MM.1S (cell line): ENCODE measurements around the gene ANKRD31.

Experiments
- DNase-seq: peaks from one replicate; pipeline ENCODE4 v3.0.0-alpha.2; 2015
- H2AFZ ChIP-seq: fragments of 300-600 bp; sonication (generic); 2 replicates; pipeline ENCODE4 v1.6.0; 2016; ENCODE audit warnings: antibody characterized with exemption, low read length
- H3F3A ChIP-seq: fragments of 300-600 bp; sonication (generic); 2 replicates; pipeline ENCODE4 v1.6.1; 2016; ENCODE audit warnings: mild to moderate bottlenecking, antibody characterized with exemption, low read length, moderate library complexity, mixed read lengths; ENCODE audit not compliant: insufficient read depth
- H3K27ac ChIP-seq: fragments of 300-600 bp; sonication (generic); 2 replicates; pipeline ENCODE4 v1.5.1; 2016; ENCODE audit warnings: mild to moderate bottlenecking, low read length
- H3K27me3 ChIP-seq: fragments of 300-600 bp; sonication (generic); replicated peaks from 2 replicates; pipeline ENCODE4 v1.6.0; 2016; ENCODE audit warnings: low read length; ENCODE audit not compliant: insufficient read depth
- H3K36me3 ChIP-seq: fragments of 300-600 bp; sonication (generic); replicated peaks from 2 replicates; pipeline ENCODE4 v1.6.1; 2016; ENCODE audit warnings: mild to moderate bottlenecking, low read length, mixed read lengths; ENCODE audit not compliant: insufficient read depth
- H3K4me1 ChIP-seq: fragments of 300-600 bp; sonication (generic); 2 replicates; pipeline ENCODE4 v1.6.1; 2016; ENCODE audit warnings: low read length, mixed read lengths
- H3K4me2 ChIP-seq: fragments of 300-600 bp; sonication (generic); 2 replicates; pipeline ENCODE4 v1.6.0; 2016; ENCODE audit warnings: low read depth, low read length
- H3K4me3 ChIP-seq: fragments of 300-600 bp; sonication (generic); 2 replicates; pipeline ENCODE4 v1.5.1; 2016; ENCODE audit warnings: low read length, mixed read lengths
- H3K79me2 ChIP-seq: fragments of 300-600 bp; sonication (generic); 2 replicates; pipeline ENCODE4 v1.6.1; 2016; ENCODE audit warnings: mixed run types, low read length, mixed read lengths
- H3K9ac ChIP-seq: fragments of 300-600 bp; sonication (generic); 2 replicates; pipeline ENCODE4 v1.6.1; 2016; ENCODE audit warnings: low read length, mixed read lengths
- H3K9me2 ChIP-seq: fragments of 300-600 bp; sonication (generic); replicated peaks from 2 replicates; pipeline ENCODE4 v1.6.1; 2016; ENCODE audit warnings: mild to moderate bottlenecking, low read length, mixed read lengths; ENCODE audit not compliant: insufficient read depth
- H3K9me3 ChIP-seq: fragments of 300-600 bp; sonication (generic); replicated peaks from 2 replicates; pipeline ENCODE4 v1.6.1; 2016; ENCODE audit warnings: mild to moderate bottlenecking, low read length, mixed read lengths; ENCODE audit not compliant: insufficient read depth
- H4K20me1 ChIP-seq: fragments of 300-600 bp; sonication (generic); 2 replicates; pipeline ENCODE4 v1.6.1; 2016; ENCODE audit warnings: mild to moderate bottlenecking, low read length, moderate library complexity, mixed read lengths; ENCODE audit not compliant: insufficient read depth
- EZH2 ChIP-seq: fragments of 300-600 bp; sonication (generic); optimal IDR thresholded peaks from 2 replicates; pipeline ENCODE3; 2017; ENCODE audit warnings: low read depth, mild to moderate bottlenecking, antibody characterized with exemption, low read length, mixed read lengths
- EZH2phosphoT487 ChIP-seq: fragments of 300-600 bp; sonication (generic); IDR thresholded peaks from 2 replicates; pipeline ENCODE4 v1.6.1; 2018; ENCODE audit warnings: antibody characterized with exemption, low read length
- TF ChIP-seq, protein P1 (sequence below): fragments of 300-600 bp; sonication (generic); IDR thresholded peaks from 2 replicates; pipeline ENCODE4 v1.5.1; 2016; ENCODE audit warnings: antibody characterized with exemption, low read length, mixed read lengths

The ANKRD31 gene

DNA sequence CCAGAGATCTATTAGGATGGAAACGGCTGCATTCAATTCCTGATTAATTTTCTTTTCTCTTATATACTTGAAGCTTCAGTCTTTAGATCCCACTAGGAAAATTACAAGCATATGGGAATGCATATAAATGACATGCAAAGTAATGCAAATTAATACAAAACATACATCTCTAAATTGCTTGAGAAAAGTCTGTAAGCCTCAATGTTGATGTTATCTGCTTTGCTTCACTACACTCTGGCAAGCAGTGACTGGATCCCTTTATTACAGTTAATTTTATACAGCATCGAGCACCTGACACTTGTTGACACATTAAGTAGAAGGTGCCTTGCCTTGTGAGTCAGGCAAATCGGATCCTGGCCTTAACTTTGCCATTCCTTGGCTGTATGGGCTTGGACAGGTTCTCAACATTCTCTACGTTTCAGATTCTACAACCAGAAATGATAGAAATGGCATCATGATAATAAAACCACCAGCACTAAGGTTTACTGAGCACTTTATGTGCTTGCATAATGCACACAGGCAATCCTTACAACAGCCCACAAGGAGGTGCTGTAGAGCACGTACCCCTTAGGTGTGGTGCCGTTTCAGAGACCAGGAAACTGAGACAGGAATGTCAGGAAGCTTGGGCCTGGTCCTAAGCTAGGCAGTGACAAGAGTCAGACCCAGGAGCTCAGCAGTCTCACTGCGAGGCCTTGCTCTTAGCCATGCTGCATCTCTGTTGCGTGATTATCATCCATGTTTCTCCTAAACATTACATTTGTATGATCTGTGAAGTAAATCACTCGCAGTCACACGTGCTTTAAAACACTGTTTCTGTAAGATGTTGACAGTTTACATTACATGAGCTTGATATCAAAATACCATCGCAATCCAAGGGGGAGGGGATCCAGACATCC lies 187.0 kb downstream of the ANKRD31 start:
- peaks cover 15% of the 10 kb centered on the region for H3F3A ChIP-seq
- no peaks in the 10 kb centered on the region for H3K79me2 ChIP-seq
- DNase-seq = peak; percentile 70
- H3K4me3 ChIP-seq = peak overlapping the region; percentile 53
- no peaks in the 10 kb centered on the region for H4K20me1 ChIP-seq
- H3K9me2 ChIP-seq = no peaks in the 10 kb centered on the region
- H3K27me3 ChIP-seq = no peaks in the 10 kb centered on the region
- peaks cover 21% of the 10 kb centered on the region for H3K4me1 ChIP-seq
- no peak overlapping the region for H3K27ac ChIP-seq
- 0 out of 2 replicates have a peak overlapping the region, but pooled peaks have one; percentile 3 for H2AFZ ChIP-seq
- no peak for TF ChIP-seq EZH2phosphoT487
- TF ChIP-seq, protein P1, sequence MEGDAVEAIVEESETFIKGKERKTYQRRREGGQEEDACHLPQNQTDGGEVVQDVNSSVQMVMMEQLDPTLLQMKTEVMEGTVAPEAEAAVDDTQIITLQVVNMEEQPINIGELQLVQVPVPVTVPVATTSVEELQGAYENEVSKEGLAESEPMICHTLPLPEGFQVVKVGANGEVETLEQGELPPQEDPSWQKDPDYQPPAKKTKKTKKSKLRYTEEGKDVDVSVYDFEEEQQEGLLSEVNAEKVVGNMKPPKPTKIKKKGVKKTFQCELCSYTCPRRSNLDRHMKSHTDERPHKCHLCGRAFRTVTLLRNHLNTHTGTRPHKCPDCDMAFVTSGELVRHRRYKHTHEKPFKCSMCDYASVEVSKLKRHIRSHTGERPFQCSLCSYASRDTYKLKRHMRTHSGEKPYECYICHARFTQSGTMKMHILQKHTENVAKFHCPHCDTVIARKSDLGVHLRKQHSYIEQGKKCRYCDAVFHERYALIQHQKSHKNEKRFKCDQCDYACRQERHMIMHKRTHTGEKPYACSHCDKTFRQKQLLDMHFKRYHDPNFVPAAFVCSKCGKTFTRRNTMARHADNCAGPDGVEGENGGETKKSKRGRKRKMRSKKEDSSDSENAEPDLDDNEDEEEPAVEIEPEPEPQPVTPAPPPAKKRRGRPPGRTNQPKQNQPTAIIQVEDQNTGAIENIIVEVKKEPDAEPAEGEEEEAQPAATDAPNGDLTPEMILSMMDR = peak; percentile 88
- peak overlapping the region; percentile 70 for H3K4me2 ChIP-seq
- H3K36me3 ChIP-seq = no peaks in the 10 kb centered on the region
- H3K9ac ChIP-seq = peak overlapping the region; percentile 6; the same call in 1 of the 2 replicates
- H3K9me3 ChIP-seq = no peaks in the 10 kb centered on the region

DNA sequence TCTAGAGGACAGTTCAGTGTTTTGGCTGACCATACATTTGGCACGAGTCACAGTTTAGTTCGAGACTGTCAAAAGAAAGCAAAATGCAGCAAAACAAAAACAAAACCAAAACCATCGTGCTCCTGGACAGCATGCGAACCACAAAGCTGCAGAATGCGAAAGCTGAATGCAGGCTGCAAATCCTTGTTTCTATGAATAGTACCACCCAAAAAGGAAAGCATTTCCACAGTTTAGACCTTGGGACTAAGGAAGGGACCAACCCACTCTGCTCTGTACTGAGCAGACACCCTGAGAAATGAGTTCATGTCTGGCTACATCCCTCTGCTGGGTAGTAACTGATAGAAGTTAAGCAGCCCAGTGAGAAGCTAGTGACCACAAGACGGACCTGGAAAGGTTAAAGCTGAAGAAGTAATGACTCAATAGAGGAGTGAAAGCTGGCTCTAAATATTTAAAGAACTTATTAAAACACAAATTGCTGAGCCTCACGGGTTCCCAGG lies 188.2 kb downstream of the ANKRD31 start:
- H3K9me2 ChIP-seq = no peaks in the 10 kb centered on the region
- no peaks in the 10 kb centered on the region for H3K9me3 ChIP-seq
- H4K20me1 ChIP-seq = no peaks in the 10 kb centered on the region
- peak overlapping the region; percentile 70 for H3K4me2 ChIP-seq
- no peaks in the 10 kb centered on the region for H3K79me2 ChIP-seq
- H3K27me3 ChIP-seq = no peaks in the 10 kb centered on the region
- peak overlapping the region; percentile 53 for H3K4me3 ChIP-seq
- peak; percentile 84 for DNase-seq
- H3K4me1 ChIP-seq = peaks cover 21% of the 10 kb centered on the region
- TF ChIP-seq EZH2phosphoT487 = no peak
- TF ChIP-seq, protein P1 = no peak
- TF ChIP-seq EZH2 = no peak
- peak overlapping the region; percentile 48; the same call in 1 of the 2 replicates for H3K27ac ChIP-seq
- H3K9ac ChIP-seq = peak overlapping the region; percentile 6; the same call in 1 of the 2 replicates
- H3K36me3 ChIP-seq = no peaks in the 10 kb centered on the region
- H3F3A ChIP-seq = peaks cover 15% of the 10 kb centered on the region
- H2AFZ ChIP-seq = peak overlapping the region; percentile 48

DNA sequence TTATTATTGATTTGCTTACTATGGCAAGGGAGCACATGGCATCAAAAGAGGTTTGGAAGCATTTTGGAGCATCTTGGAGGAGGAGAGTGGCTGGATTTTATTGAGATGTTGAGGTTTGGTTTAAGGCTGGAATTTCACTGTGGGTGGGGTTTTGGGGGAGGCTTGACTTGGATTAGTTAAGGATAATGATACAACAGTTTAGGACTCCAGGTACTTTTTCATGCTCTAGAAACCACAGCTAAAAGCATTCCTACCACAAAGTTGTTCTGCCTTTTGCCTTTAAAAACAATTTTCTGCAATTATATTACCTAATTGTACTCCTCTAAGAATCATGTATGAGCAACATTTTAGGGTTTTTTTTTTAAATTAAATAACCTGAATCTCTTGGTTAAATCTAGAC lies 189.3 kb downstream of the ANKRD31 start:
- no peaks in the 10 kb centered on the region for H3K9me3 ChIP-seq
- peaks cover 15% of the 10 kb centered on the region for H3F3A ChIP-seq

More for the DNA sequence above, 189.3 kb downstream of the ANKRD31 start:
- H3K4me3 ChIP-seq = no peak overlapping the region
- H4K20me1 ChIP-seq = no peaks in the 10 kb centered on the region
- no peaks in the 10 kb centered on the region for H3K9me2 ChIP-seq
- H3K9ac ChIP-seq = no peak overlapping the region
- no peaks in the 10 kb centered on the region for H3K36me3 ChIP-seq
- H3K27ac ChIP-seq = no peak overlapping the region
- no peaks in the 10 kb centered on the region for H3K27me3 ChIP-seq
- H3K4me2 ChIP-seq = no peak overlapping the region
- TF ChIP-seq EZH2 = no peak
- no peak for TF ChIP-seq EZH2phosphoT487
- TF ChIP-seq, protein P1 = no peak
- DNase-seq = no peak
- H3K79me2 ChIP-seq = no peaks in the 10 kb centered on the region
- peaks cover 21% of the 10 kb centered on the region for H3K4me1 ChIP-seq
- H2AFZ ChIP-seq = no peak overlapping the region
